ENCODE results near the gene KCNN4.

GRCh38 chr19:43812259-43812658 is 31.5 kb upstream of the KCNN4 start:
- TF ChIP-seq CTCF (IDR thresholded peaks at IDR 0.05): no peak
- no peak for TF ChIP-seq POLR2A (IDR thresholded peaks at IDR 0.05)
